ENCODE measurements around the gene BRK1. TPM values are rescaled to one million over a fixed set of nuclear protein-coding genes. Genes with fewer than 3 reads are reported as not detected.
A peak's percentile ranks its signal among the peaks of the same experiment; 100 is the strongest.
"Not testable (repeated sequence)": the region's sequence is repeated elsewhere in the genome, so short reads cannot be mapped to it uniquely, and the experiment has no call there.

The BRK1 gene
- total RNA-seq, 2 donors from 2014 or later, result 55.0 to 126 TPM

- ATAC-seq (ENCODE audit: insufficient number of reproducible peaks, low FRiP score, low read depth) (no peak), DNase-seq (ENCODE audit: low spot score) (no peak)
- H3K4me3 ChIP-seq, result no peak overlapping the region
- no peaks in the 10 kb centered on the region for H3K27me3 ChIP-seq (replicated peaks; ENCODE audit: insufficient read depth)
- H3K36me3 ChIP-seq, result peaks cover 9% of the 10 kb centered on the region
- TF ChIP-seq CTCF (IDR thresholded peaks at IDR 0.05), result no peak
- H3K9me3 ChIP-seq, result no peaks in the 10 kb centered on the region
- H3K27ac ChIP-seq, result no peak overlapping the region
- H3K4me1 ChIP-seq (ENCODE audit: control insufficient read depth in 1 of 2, low read depth in 2 of 2), result peaks cover 17 to 26% of the 10 kb centered on the region in 2 donors
Measured at GRCh38 chr3:10121064-10121463, 5.6 kb downstream of the BRK1 start.

- Histone ChIP-seq H3K36me3 (peaks cover 23% of the 10 kb centered on the region), H3K4me1 (ENCODE audit: control insufficient read depth in 1 of 2, low read depth in 2 of 2) (peaks cover 4 to 10% of the 10 kb centered on the region in 2 donors), H3K9me3 (no peaks in the 10 kb centered on the region), H3K4me3 (no peak overlapping the region), H3K27me3 (replicated peaks; ENCODE audit: insufficient read depth) (no peaks in the 10 kb centered on the region), H3K27ac (no peak overlapping the region)
- no peak for TF ChIP-seq CTCF (IDR thresholded peaks at IDR 0.05)
- ATAC-seq (ENCODE audit: insufficient number of reproducible peaks, low FRiP score, low read depth), result no peak
- no peak for DNase-seq (ENCODE audit: low spot score)
Measured at GRCh38 chr3:10122724-10123123, 7.2 kb downstream of the BRK1 start.

GRCh38 chr3:10135872-10136271 is 20.4 kb downstream of the BRK1 start:
- H3K4me3 ChIP-seq; H3K27me3 ChIP-seq (replicated peaks; ENCODE audit: insufficient read depth); DNase-seq (ENCODE audit: low spot score); H3K4me1 ChIP-seq (ENCODE audit: control insufficient read depth in 1 of 2, low read depth in 2 of 2); H3K27ac ChIP-seq; H3K36me3 ChIP-seq; H3K9me3 ChIP-seq; ATAC-seq (ENCODE audit: insufficient number of reproducible peaks, low FRiP score, low read depth): not testable (repeated sequence)

- no peak overlapping the region for H3K4me3 ChIP-seq
- no peak for ATAC-seq (ENCODE audit: insufficient number of reproducible peaks, low FRiP score, low read depth)
- no peak overlapping the region for H3K27ac ChIP-seq
- H3K9me3 ChIP-seq, result no peaks in the 10 kb centered on the region
- H3K27me3 ChIP-seq (replicated peaks; ENCODE audit: insufficient read depth), result no peaks in the 10 kb centered on the region
- no peak for DNase-seq (ENCODE audit: low spot score)
- no peaks in the 10 kb centered on the region for H3K4me1 ChIP-seq (ENCODE audit: control insufficient read depth in 1 of 2, low read depth in 2 of 2)
- TF ChIP-seq CTCF (IDR thresholded peaks at IDR 0.05), result no peak
- no peaks in the 10 kb centered on the region for H3K36me3 ChIP-seq
Measured at GRCh38 chr3:10136426-10137005, 21.0 kb downstream of the BRK1 start.

- no peaks in the 10 kb centered on the region for H3K27me3 ChIP-seq (replicated peaks; ENCODE audit: insufficient read depth)
- no peak for TF ChIP-seq CTCF (IDR thresholded peaks at IDR 0.05)
- H3K4me3 ChIP-seq, result no peak overlapping the region
- ATAC-seq (ENCODE audit: insufficient number of reproducible peaks, low FRiP score, low read depth) (no peak), DNase-seq (ENCODE audit: low spot score) (no peak)
- no peak overlapping the region for H3K27ac ChIP-seq
- H3K36me3 ChIP-seq, result no peaks in the 10 kb centered on the region
- H3K4me1 ChIP-seq (ENCODE audit: control insufficient read depth in 1 of 2, low read depth in 2 of 2), result no peaks in the 10 kb centered on the region
- H3K9me3 ChIP-seq, result no peaks in the 10 kb centered on the region
Measured at GRCh38 chr3:10137178-10137577, 21.7 kb downstream of the BRK1 start.

- H3K9me3 ChIP-seq, result no peaks in the 10 kb centered on the region
- ATAC-seq (ENCODE audit: insufficient number of reproducible peaks, low FRiP score, low read depth), result no peak
- H3K27me3 ChIP-seq (replicated peaks; ENCODE audit: insufficient read depth), result no peaks in the 10 kb centered on the region
- no peak for DNase-seq (ENCODE audit: low spot score)
- no peaks in the 10 kb centered on the region for H3K36me3 ChIP-seq
- TF ChIP-seq CTCF (IDR thresholded peaks at IDR 0.05), result no peak
- H3K4me1 ChIP-seq (ENCODE audit: control insufficient read depth in 1 of 2, low read depth in 2 of 2), result peaks cover 25 to 26% of the 10 kb centered on the region in 2 donors
- H3K4me3 ChIP-seq, result peak overlapping the region; percentile 97
- H3K27ac ChIP-seq, result peak overlapping the region; percentile 89 to 95
Measured at GRCh38 chr3:10140996-10141546, 25.6 kb downstream of the BRK1 start.

All from thoracic aorta (tissue), 2 donors.